Fibroblast of lung (primary cell): ENCODE data around the gene RSL24D1.

Experiments
- CTCF ChIP-seq, 2 donors: IDR thresholded peaks in 1 of 2; conservative IDR thresholded peaks in 1 of 2; 1 replicate in 1 of 2; 2 replicates in 1 of 2; pipeline ENCODE4 v1.5.1; 2011 to 2012; ENCODE audit warnings: low read length in 2 of 2, control low read depth in 1 of 2, inconsistent platforms in 1 of 2, low read depth in 1 of 2, mild to moderate bottlenecking in 1 of 2
- EZH2 ChIP-seq: IDR thresholded peaks from 2 replicates; pipeline ENCODE4 v1.5.1; 2012; ENCODE audit warnings: low read length, control low read depth, mild to moderate bottlenecking; ENCODE audit errors: missing control alignments

- TF ChIP-seq CTCF (conservative IDR thresholded peaks at IDR 0.05 in 1 of 2, IDR thresholded peaks at IDR 0.05 in 1 of 2; ENCODE audit: low read depth in 1 of 2, low read length in 2 of 2): no peak
- TF ChIP-seq EZH2: no peak
These were observed 32.5 kb downstream of the RSL24D1 start for GRCh38 chr15:55164284-55164683.
